Spleen (tissue), 7 donors: ENCODE data around the gene PAM.

Source experiments
- POLR2A ChIP-seq, 3 donors: fragments of 450-650 bp; IDR thresholded peaks; one replicate each; pipeline ENCODE4 v1.5.1; 2017; ENCODE audit warnings: antibody characterized with exemption in 3 of 3, mild to moderate bottlenecking in 1 of 3
- POLR2AphosphoS5 ChIP-seq, 3 donors: sonication (generic); formaldehyde crosslinking; IDR thresholded peaks; one replicate each; pipeline ENCODE4 v1.5.1; 2017; ENCODE audit warnings: antibody characterized with exemption in 3 of 3
- TF ChIP-seq, protein P1 (sequence below), 11 experiments: fragments of 200-600 bp in 7 of 11; fragments of 450-650 bp in 4 of 11; sonication (generic) in 4 of 11; IDR thresholded peaks in 8 of 11; conservative IDR thresholded peaks in 3 of 11; 1 replicate in 7 of 11; 2 replicates in 4 of 11; pipeline versions ENCODE4 v1.4.0 to v1.8.0; 2016 to 2021; ENCODE audit warnings: antibody characterized with exemption in 11 of 11, inconsistent platforms in 4 of 11, mild to moderate bottlenecking in 1 of 11
- donor health status: DM: no; HTN: no; CAD: no; lungs with moderate emphysema.
- donor health status: DM: no; HTN: no; CAD: no.
- donor health status: DM: no; HTN: no; CAD: no.

DNA sequence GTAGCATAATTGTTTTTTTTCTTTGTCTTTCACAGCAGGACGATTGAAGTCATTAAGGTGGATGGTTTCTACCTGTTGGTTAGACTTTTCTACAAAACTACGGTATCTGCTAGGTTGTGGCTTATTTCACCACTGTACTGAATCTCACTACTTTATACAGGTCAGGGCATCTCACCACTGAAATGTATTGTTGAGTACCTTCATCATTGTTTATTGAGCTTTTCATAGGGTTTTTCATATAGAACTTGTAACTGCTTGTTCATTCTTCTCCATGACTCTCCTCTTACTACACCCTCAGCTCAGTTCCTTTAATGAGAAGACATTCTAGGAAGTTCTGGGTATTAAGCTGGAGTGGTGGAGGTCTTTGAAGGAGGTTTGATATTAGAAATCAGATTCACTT is 75.1 kb downstream of the PAM start:
- TF ChIP-seq, protein P1, sequence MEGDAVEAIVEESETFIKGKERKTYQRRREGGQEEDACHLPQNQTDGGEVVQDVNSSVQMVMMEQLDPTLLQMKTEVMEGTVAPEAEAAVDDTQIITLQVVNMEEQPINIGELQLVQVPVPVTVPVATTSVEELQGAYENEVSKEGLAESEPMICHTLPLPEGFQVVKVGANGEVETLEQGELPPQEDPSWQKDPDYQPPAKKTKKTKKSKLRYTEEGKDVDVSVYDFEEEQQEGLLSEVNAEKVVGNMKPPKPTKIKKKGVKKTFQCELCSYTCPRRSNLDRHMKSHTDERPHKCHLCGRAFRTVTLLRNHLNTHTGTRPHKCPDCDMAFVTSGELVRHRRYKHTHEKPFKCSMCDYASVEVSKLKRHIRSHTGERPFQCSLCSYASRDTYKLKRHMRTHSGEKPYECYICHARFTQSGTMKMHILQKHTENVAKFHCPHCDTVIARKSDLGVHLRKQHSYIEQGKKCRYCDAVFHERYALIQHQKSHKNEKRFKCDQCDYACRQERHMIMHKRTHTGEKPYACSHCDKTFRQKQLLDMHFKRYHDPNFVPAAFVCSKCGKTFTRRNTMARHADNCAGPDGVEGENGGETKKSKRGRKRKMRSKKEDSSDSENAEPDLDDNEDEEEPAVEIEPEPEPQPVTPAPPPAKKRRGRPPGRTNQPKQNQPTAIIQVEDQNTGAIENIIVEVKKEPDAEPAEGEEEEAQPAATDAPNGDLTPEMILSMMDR (IDR thresholded peaks at IDR 0.05 in 8 of 11, conservative IDR thresholded peaks at IDR 0.05 in 3 of 11) = no peak
- TF ChIP-seq POLR2AphosphoS5 (IDR thresholded peaks at IDR 0.05) (no peak), POLR2A (IDR thresholded peaks at IDR 0.05) (no peak)
